ENCODE data around the gene KBTBD3.

KBTBD3 gene

GRCh38 chr11:106001304-106002012 lies 75.7 kb downstream of the KBTBD3 start:
- no peak for DNase-seq (ENCODE audit: low spot score)
